ENCODE measurements around the gene ANKMY2.

The ANKMY2 gene

GRCh38 chr7:16609842-16610450 is 35.6 kb downstream of the ANKMY2 start:
- H3K27ac ChIP-seq (ENCODE audit: low read depth, low read length), result no peak overlapping the region
- no peaks in the 10 kb centered on the region for H3K27me3 ChIP-seq (ENCODE audit: low read length)
- H4K20me1 ChIP-seq (ENCODE audit: low read depth, low read length), result no peaks in the 10 kb centered on the region
- H3K4me3 ChIP-seq (ENCODE audit: insufficient read depth, low read length, poor library complexity, severe bottlenecking), result no peak overlapping the region
- no peaks in the 10 kb centered on the region for H3K36me3 ChIP-seq (ENCODE audit: low read length)
- no peak overlapping the region for H3K9ac ChIP-seq (ENCODE audit: low read length)
- TF ChIP-seq CTCF (IDR thresholded peaks at IDR 0.05; ENCODE audit: insufficient read depth, low read length, poor library complexity, severe bottlenecking) (no peak), EZH2phosphoT487 (conservative IDR thresholded peaks at IDR 0.05; ENCODE audit: low read length) (no peak)
- H3K4me2 ChIP-seq (ENCODE audit: low read depth, low read length, poor library complexity, severe bottlenecking), result no peak overlapping the region
- no peaks in the 10 kb centered on the region for H3K79me2 ChIP-seq (ENCODE audit: insufficient read depth, low read length)
- H3K9me3 ChIP-seq (ENCODE audit: insufficient read depth, low read length), result no peaks in the 10 kb centered on the region
- H3K9me2 ChIP-seq (replicated peaks; ENCODE audit: insufficient read depth, low read length), result no peaks in the 10 kb centered on the region
- H3F3A ChIP-seq (ENCODE audit: insufficient read depth), result no peaks in the 10 kb centered on the region
- H2AFZ ChIP-seq (ENCODE audit: low read depth, low read length, severe bottlenecking), result no peak overlapping the region

DNA sequence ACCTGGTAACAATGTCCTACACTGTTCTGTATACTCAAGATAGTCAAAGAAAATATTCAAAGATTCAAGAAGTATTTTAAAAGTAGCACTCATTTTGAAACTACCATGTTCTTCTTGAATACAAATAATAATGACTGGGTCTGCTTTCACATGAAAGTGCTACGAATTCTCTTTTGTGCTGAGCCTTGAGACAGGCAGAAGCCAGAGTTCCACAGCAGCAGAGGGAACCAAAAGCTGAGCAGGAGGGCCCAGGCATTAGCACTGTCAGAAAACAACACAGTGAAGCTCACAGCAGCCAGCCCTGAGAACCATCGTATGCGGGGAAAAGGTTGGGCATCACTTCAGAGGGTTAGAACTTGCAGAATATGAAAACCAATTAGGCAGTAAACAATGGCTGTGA is 38.9 kb downstream of the ANKMY2 start:
- Histone ChIP-seq H3K9ac (ENCODE audit: low read length) (no peak overlapping the region), H3K4me2 (ENCODE audit: low read depth, low read length, poor library complexity, severe bottlenecking) (no peak overlapping the region), H4K20me1 (ENCODE audit: low read depth, low read length) (no peaks in the 10 kb centered on the region), H2AFZ (ENCODE audit: low read depth, low read length, severe bottlenecking) (no peak overlapping the region), H3K36me3 (ENCODE audit: low read length) (no peaks in the 10 kb centered on the region), H3K4me3 (ENCODE audit: insufficient read depth, low read length, poor library complexity, severe bottlenecking) (no peak overlapping the region), H3K27ac (ENCODE audit: low read depth, low read length) (no peak overlapping the region), H3K27me3 (ENCODE audit: low read length) (no peaks in the 10 kb centered on the region), H3K79me2 (ENCODE audit: insufficient read depth, low read length) (no peaks in the 10 kb centered on the region), H3F3A (ENCODE audit: insufficient read depth) (no peaks in the 10 kb centered on the region), H3K9me3 (ENCODE audit: insufficient read depth, low read length) (no peaks in the 10 kb centered on the region), H3K9me2 (replicated peaks; ENCODE audit: insufficient read depth, low read length) (no peaks in the 10 kb centered on the region)
- no peak for TF ChIP-seq CTCF (IDR thresholded peaks at IDR 0.05; ENCODE audit: insufficient read depth, low read length, poor library complexity, severe bottlenecking)
- no peak for TF ChIP-seq EZH2phosphoT487 (conservative IDR thresholded peaks at IDR 0.05; ENCODE audit: low read length)

GRCh38 chr7:16604054-16604453 is 41.5 kb downstream of the ANKMY2 start:
- H3K36me3 ChIP-seq (ENCODE audit: low read length), result no peaks in the 10 kb centered on the region
- no peaks in the 10 kb centered on the region for H3F3A ChIP-seq (ENCODE audit: insufficient read depth)

More at GRCh38 chr7:16604054-16604453, 41.5 kb downstream of the ANKMY2 start:
- Histone ChIP-seq H3K4me2 (ENCODE audit: low read depth, low read length, poor library complexity, severe bottlenecking) (no peak overlapping the region), H3K9ac (ENCODE audit: low read length) (no peak overlapping the region), H4K20me1 (ENCODE audit: low read depth, low read length) (no peaks in the 10 kb centered on the region), H3K27ac (ENCODE audit: low read depth, low read length) (no peak overlapping the region), H3K9me2 (replicated peaks; ENCODE audit: insufficient read depth, low read length) (no peaks in the 10 kb centered on the region), H3K27me3 (ENCODE audit: low read length) (no peaks in the 10 kb centered on the region), H2AFZ (ENCODE audit: low read depth, low read length, severe bottlenecking) (no peak overlapping the region), H3K9me3 (ENCODE audit: insufficient read depth, low read length) (no peaks in the 10 kb centered on the region), H3K4me3 (ENCODE audit: insufficient read depth, low read length, poor library complexity, severe bottlenecking) (no peak overlapping the region), H3K79me2 (ENCODE audit: insufficient read depth, low read length) (no peaks in the 10 kb centered on the region)
- TF ChIP-seq EZH2phosphoT487 (conservative IDR thresholded peaks at IDR 0.05; ENCODE audit: low read length) (no peak), CTCF (IDR thresholded peaks at IDR 0.05; ENCODE audit: insufficient read depth, low read length, poor library complexity, severe bottlenecking) (peak; percentile 14)
